Putamen (tissue), 1 donor: ENCODE data around the gene UBFD1.
"Not testable (repeated sequence)": the region's sequence is repeated elsewhere in the genome, so short reads cannot be mapped to it uniquely, and the experiment has no call there.

Experiments
- DNase-seq: peaks from one replicate; pipeline ENCODE4 v3.0.0-alpha.2; 2016; ENCODE audit warnings: low spot score

The UBFD1 gene

GRCh38 chr16:23567602-23568001 lies 10.1 kb downstream of the UBFD1 start:
- no peak for DNase-seq

GRCh38 chr16:23570992-23571632 lies 13.6 kb downstream of the UBFD1 start:
- DNase-seq: peak; percentile 24

GRCh38 chr16:23571895-23572294 lies 14.4 kb downstream of the UBFD1 start:
- peak; percentile 33 for DNase-seq

- DNase-seq: no peak
Observed at GRCh38 chr16:23572394-23572793, 14.9 kb downstream of the UBFD1 start.

GRCh38 chr16:23573817-23574216 lies 16.3 kb downstream of the UBFD1 start:
- DNase-seq: no peak

GRCh38 chr16:23575834-23576233 lies 18.3 kb downstream of the UBFD1 start:
- no peak for DNase-seq

GRCh38 chr16:23577493-23577892 lies 20.0 kb downstream of the UBFD1 start:
- no peak for DNase-seq

GRCh38 chr16:23578101-23578830 lies 20.7 kb downstream of the UBFD1 start:
- DNase-seq: no peak

GRCh38 chr16:23579371-23579770 lies 21.8 kb downstream of the UBFD1 start:
- DNase-seq: no peak

GRCh38 chr16:23580391-23580790 lies 22.9 kb downstream of the UBFD1 start:
- DNase-seq: no peak

- no peak for DNase-seq
Observed at GRCh38 chr16:23581764-23582163, 24.2 kb downstream of the UBFD1 start.

GRCh38 chr16:23583271-23583670 lies 25.7 kb downstream of the UBFD1 start:
- not testable (repeated sequence) for DNase-seq

GRCh38 chr16:23584186-23585076 lies 26.9 kb downstream of the UBFD1 start:
- no peak for DNase-seq

GRCh38 chr16:23587726-23588125 lies 30.2 kb downstream of the UBFD1 start:
- no peak for DNase-seq

GRCh38 chr16:23590181-23590580 lies 32.7 kb downstream of the UBFD1 start:
- DNase-seq: no peak

GRCh38 chr16:23594186-23594585 lies 36.7 kb downstream of the UBFD1 start:
- no peak for DNase-seq

GRCh38 chr16:23595246-23595950 lies 37.9 kb downstream of the UBFD1 start:
- DNase-seq: no peak

GRCh38 chr16:23595951-23596720 lies 38.6 kb downstream of the UBFD1 start, which contains the start of gene NDUFAB1:
TSS of gene NDUFAB1 (minus strand) at chr16:23596316. CDS start at chr16:23596290, 26 bp downstream.
- peak; percentile 89 for DNase-seq

- DNase-seq: no peak
Observed at GRCh38 chr16:23597003-23597756, 39.7 kb downstream of the UBFD1 start.

- no peak for DNase-seq
Observed at GRCh38 chr16:23607726-23608125, 50.2 kb downstream of the UBFD1 start.
